Measurements from ENCODE around the gene SMCO1.
A peak's percentile ranks its signal among the peaks of the same experiment; 100 is the strongest.
"Not testable (repeated sequence)": the region's sequence is repeated elsewhere in the genome, so short reads cannot be mapped to it uniquely, and the experiment has no call there.

The SMCO1 gene, protein sequence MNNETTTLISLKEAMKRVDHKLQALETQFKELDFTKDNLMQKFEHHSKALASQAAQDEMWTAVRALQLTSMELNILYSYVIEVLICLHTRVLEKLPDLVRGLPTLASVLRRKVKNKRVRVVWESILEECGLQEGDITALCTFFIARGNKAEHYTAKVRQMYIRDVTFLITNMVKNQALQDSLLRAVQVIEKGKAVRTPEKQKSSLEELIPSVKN

DNA sequence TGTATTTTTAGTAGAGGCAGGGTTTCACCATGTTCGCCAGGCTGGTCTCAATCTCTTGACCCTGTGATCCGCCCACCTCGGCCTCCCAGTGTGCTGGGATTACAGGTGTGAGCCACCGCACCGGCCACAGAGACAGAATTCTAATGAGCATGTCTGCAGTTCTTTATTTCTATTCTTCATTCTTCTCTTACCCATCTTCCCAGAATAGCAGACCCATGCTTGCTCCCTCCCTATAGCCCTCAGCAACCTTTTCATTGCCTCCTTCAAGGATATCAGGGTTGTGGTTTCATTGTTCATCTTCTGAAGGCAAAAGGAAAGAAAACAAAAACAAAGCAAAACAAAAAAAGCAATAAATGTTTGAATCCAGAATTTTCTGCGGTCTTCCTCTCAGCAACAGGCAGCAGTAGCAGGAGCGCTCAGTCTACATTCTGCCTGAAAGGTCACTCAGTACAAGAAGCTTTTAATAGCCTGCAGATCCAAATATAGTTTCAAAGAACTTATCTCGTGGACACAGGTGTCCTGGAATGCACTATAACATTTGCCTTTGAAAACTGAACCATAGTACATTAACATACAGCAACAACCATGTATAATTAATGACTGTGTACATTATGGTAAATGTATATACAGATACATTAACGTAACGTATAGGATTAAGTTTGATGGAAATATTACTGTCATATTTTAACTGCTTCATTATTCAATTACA is at the start of gene SMCO1:
TSS of gene SMCO1 (minus strand) at position 434 of the 709 bp plus-strand sequence. CDS start at position 297, 137 bp downstream.
- DNase-seq = no peak

DNA sequence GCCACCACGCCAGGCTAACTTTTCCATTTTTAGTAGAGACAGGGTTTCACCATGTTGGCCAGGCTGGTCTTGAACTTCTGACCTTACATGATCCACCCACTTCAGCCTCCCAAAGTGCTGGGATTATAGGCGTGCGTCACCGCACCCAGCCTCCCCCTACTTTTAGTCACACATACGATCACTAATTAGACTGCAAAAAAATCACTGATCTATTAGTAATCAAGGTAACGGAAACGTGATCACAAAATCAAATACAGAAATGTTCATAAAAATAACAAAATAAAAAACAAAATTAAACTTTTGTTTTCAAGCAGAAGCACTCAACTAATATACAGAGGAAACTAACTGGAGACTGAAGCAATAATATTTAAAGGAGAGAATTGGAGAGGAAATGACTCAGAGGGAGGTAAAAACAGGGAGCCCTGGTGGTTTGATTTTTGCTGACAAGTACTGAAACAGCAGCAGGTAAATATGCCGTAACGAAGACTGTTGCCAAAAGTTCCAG is 48.6 kb upstream of the SMCO1 start:
- DNase-seq = no peak

DNA sequence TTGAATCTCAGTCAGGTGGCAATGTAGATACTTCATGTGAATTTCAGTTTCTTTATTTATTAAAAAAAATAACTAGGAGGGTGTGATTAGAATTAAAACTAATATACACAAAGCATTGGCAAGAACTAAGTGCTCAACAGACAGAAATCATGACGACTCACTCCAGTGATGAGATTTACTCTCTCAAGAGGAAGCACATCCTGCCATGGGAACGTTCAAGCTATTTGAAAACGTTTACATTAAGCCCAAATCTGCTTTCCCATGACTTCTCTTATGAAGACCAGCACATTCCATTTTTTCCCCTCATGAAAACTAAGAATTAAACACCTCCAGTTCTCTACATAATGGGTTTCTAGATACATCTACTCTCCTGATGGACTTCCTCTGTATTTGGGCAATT is 44.7 kb upstream of the SMCO1 start:
- DNase-seq = no peak

DNA sequence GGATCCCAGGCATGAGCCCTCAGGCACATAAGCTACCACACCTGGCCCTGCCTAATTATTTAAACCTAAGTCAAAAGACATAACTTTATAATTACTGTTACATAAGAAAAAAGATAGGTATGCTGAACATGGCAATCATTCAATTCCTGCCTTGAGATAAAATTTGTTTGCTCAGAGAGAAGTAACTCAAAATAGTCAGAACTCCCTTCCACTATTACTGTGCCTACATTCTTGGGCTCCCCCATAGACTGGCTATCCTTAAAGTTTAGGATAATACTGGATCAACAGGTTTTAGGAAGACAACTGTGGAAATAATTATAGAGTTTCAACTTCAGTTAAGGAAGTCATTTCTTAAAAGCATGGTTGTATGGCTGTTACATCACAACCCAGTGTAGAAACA is 43.3 kb upstream of the SMCO1 start:
- no peak for DNase-seq

DNA sequence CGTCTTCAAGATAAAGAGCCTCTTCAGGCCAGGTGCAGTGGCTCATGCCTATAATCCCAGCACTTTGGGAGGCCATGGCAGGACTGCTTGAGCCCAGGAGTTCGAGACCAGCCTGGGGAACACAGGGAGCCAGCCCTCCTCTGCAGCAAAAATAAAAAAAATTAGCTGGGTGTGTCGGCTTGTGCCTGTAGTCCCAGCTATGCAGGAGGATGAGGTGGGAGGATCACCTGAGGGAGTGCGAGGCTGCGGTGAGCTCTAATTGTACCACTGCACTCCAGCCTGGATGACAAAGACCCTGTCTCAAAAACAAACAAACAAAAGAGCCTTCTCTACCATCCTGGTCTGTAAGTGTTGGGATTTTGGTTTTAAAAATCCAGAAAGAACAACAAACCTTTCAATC is 42.1 kb upstream of the SMCO1 start:
- DNase-seq = no peak

DNA sequence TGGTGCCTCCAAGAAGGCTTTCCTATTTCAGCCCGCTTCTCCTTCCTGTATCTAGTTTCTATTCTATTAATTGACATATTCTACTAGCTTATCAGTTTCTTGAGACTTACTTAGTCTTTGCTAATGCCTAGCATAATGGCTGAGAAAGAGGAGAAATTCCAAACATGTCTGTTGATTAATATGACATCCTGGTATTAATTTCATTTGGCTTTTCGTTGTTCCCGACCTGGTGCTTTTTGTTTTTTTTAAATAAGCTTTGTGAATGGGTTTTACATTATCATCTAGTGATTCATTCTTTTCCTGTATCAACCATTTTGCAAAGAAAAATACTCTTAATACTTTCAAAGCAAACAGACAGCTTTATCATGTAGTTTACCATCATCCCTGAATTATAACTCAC is 40.1 kb upstream of the SMCO1 start:
- DNase-seq = peak; percentile 32

DNA sequence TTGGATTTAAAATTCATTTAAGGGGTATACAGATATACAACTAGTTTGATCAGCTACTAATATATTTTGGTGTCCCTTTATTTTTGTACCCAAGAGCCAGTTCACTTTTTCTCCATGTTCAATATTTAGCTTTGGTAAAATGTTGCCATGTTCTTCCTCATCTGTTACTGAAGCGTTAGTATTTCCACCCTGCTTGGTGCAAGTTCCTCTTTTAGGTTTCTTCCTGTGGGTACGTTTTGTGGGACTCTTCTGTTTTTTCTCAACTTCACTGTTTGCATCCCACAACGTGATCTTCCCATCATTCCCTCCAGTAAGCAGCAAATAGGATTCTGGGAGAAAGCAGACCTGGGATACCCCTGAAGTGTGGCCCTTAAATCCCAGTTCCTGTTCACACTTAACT is 39.1 kb upstream of the SMCO1 start:
- DNase-seq = peak; percentile 90

DNA sequence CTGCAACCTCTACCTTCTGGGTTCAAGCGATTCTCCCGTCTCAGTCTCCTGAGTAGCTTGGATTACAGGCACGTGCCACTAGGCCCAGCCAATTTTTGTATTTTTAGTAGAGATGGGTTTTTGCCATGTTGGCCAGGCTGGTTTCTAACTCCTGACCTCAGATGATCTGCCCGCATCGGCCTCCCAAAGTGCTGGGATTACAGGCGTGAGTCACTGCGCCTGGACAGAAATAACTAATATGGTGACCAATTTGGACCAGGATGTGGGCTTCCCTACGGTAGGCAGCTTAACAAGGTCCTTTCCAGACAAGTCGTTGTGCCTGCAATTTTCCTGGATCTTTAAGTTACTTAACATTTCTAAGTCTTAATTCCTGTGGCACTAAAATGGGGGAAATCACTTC is 38.4 kb upstream of the SMCO1 start:
- DNase-seq = peak; percentile 75

DNA sequence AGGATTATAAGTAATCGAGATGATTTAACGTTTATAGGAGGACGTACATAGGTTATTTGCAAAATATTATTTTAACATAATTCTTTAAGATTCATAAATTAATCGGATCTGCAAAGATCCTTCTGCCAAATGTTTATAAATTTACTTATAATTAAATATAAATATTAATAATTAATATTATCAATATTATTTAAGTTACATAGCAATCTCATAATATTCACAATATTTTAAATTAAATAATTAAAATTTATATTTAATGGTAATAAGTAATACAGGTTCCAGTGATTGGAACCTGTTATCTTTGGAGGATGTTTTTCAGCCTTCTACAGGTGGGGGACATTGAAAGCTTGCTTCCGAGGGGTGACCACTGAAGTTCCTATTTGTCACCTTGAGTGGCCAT is 37.1 kb upstream of the SMCO1 start:
- DNase-seq = no peak

DNA sequence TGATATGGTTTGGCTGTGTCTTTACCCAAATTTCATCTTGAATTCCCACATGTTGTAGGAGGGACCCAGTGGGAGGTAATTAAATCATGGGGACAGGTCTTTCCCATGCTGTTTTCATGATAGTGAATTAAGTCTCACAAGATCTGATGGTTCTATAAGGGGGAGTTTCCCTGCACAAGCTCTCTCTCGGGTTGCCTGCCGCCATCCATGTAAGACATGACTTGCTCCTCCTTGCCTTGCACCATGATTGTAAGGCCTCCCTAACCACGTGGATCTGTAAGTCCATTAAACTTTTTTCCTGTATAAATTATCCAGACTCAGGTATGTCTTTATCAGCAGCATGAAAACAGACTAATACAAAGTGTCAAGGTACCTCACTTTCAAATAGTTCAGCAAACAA is 35.0 kb upstream of the SMCO1 start:
- not testable (repeated sequence) for DNase-seq

DNA sequence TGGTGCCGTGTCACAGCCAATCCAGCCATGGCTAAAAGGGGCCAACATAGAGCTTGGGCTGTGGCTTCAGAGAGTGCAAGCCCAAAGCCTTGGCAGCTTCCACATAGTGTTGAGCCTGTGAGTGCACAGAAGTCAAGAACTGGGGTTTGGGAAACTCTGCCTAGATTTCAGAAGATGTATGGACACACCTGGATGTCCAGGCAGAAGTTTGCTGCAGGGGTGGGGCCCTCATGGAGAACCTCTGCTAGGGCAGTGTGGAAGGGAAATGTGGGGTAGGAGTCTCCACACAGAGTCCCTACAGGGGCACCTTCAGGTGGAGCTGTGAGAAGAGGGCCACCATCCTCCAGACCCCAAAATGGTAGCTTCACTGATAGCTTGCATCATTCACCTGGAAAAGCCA is 34.2 kb upstream of the SMCO1 start:
- not testable (repeated sequence) for DNase-seq

DNA sequence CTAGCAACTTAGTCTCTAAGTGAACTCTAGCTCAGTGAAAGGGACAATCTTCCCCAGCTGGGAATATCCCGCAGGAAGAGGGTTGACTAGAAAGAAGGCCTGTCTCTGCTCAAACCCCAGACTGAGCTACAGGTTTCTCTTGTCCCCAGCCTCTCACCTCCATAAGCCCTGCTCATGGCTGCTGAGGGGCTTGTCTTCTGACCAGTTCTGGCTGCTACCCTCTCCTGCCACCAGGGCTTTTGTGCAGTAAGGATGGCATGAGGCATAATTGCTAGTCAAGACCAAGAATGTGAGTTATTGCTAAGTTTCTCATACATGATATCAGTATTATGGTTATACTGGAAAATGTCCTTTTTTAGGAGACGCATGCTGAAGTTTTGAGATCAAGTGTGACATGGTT is 31.9 kb upstream of the SMCO1 start:
- no peak for DNase-seq

GRCh38 chr3:196546537-196546936 is 31.4 kb upstream of the SMCO1 start:
- no peak for DNase-seq

GRCh38 chr3:196544491-196544992 is 29.4 kb upstream of the SMCO1 start:
- peak; percentile 19 for DNase-seq

GRCh38 chr3:196541684-196542445 is 26.7 kb upstream of the SMCO1 start:
- no peak for DNase-seq

DNA sequence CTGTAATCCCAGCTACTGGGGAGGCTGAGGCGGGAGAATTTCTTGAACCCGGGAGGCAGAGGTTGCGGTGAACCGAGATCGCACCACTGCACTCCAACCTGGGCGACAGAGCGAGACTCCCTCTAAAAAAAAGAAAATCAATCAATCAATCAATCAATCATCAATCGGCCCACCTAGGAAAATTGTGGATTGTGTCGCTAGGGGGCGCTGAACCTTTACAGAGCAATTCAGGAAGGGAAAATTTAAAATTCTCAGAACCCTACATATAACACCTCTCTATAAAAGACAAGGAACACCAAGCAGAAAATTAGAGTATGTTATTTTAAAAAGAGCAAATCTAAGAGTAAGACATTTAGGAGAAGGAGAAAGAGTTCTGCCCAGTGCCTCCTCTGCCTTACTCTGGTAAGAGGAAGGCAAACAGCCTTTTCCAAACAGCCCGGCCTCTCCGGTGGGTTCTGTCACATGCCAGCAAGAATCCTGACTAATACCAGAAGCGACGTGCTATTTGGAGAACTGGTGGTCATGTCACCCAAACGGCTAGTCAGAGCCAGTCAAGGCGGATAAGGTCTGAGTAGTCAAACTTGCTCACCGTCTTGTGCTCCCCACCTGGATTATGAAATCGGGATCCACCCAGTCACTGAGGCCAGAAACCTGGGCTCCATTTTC is 22.3 kb upstream of the SMCO1 start:
- DNase-seq = peak; percentile 48

GRCh38 chr3:196533260-196533681 is 18.1 kb upstream of the SMCO1 start:
- DNase-seq = no peak

GRCh38 chr3:196531418-196531817 is 16.3 kb upstream of the SMCO1 start:
- DNase-seq = no peak

DNA sequence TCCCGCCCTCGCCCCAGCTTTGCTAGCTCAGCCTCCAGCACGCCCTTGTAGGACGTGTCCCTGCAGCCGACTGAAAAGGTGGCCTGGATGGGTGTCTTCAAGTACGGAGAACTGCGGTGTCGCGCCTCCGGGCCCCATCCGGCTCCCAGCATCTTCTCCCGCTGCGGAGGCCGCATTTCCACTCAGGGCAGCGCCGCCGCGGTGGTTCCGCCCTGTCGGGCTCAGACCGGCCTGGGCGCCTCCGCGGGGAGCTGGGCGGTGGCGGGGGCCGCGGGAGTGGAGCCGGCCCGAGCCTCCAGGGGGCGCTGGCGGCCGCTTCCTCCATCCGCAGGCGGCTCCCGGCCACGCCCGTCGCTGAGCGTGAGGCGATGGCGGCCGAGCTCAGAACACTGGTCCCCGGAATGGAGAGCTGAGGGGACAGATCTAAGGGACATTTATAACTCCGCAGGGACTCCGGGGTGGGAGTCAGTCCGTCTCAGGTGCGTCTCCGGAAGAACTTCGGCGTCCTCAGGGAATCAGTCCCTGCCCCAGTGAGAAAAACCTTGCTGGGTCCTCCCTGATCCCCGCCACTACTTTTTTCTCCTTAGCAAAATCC is 13.6 kb upstream of the SMCO1 start:
- peak; percentile 52 for DNase-seq

GRCh38 chr3:196525141-196525540 is 10.0 kb upstream of the SMCO1 start:
- DNase-seq = no peak

- peak; percentile 46 for DNase-seq
Observed at GRCh38 chr3:196524527-196524926, 9.4 kb upstream of the SMCO1 start.

- DNase-seq = no peak
Observed at GRCh38 chr3:196523841-196524240, 8.7 kb upstream of the SMCO1 start.

- DNase-seq = not testable (repeated sequence)
Observed at GRCh38 chr3:196521291-196521690, 6.1 kb upstream of the SMCO1 start.

Data from MV-4-11 (cell line).